Measurements from ENCODE around the gene PCDH19. TPM values are rescaled to one million over a fixed set of nuclear protein-coding genes. Genes with fewer than 3 reads are reported as not detected.

PCDH19 gene
- total RNA-seq, 4 donors from 2014 or later: 5.5 to 8.8 (median 6.0) TPM

DNA sequence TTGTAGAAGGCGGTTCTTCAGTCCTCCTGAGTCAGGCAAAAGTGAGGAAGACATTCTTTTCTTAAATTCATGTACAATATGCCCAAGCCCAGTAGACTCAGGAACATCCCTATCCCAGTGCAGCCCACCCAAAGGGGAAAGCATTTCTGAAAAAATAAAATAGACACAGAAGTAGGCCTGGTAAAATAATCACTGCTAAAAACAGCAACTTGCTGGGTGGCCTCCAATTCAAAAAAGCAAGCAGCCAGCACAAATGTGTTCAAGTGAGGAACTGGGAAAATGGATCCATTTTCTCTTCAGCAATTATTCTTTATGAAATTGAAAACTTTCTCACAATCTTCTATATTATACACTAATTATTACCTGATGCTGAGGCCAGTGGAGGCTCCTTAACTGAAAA, 165.4 kb downstream of the PCDH19 start:
- TF ChIP-seq, protein P1, sequence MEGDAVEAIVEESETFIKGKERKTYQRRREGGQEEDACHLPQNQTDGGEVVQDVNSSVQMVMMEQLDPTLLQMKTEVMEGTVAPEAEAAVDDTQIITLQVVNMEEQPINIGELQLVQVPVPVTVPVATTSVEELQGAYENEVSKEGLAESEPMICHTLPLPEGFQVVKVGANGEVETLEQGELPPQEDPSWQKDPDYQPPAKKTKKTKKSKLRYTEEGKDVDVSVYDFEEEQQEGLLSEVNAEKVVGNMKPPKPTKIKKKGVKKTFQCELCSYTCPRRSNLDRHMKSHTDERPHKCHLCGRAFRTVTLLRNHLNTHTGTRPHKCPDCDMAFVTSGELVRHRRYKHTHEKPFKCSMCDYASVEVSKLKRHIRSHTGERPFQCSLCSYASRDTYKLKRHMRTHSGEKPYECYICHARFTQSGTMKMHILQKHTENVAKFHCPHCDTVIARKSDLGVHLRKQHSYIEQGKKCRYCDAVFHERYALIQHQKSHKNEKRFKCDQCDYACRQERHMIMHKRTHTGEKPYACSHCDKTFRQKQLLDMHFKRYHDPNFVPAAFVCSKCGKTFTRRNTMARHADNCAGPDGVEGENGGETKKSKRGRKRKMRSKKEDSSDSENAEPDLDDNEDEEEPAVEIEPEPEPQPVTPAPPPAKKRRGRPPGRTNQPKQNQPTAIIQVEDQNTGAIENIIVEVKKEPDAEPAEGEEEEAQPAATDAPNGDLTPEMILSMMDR (IDR thresholded peaks at IDR 0.05): no peak
- no peak for TF ChIP-seq EP300 (IDR thresholded peaks at IDR 0.05)
- TF ChIP-seq POLR2A (IDR thresholded peaks at IDR 0.05): no peak
- no peaks in the 10 kb centered on the region for H3K27me3 ChIP-seq
- H3K27ac ChIP-seq: no peak overlapping the region
- 50 to 66% methylated on average over 1 of the region's 1 CpG for WGBS, 2 donors
- H3K9me3 ChIP-seq: no peaks in the 10 kb centered on the region
- no peaks in the 10 kb centered on the region for H3K36me3 ChIP-seq
- H3K4me1 ChIP-seq: no peaks in the 10 kb centered on the region
- no peak overlapping the region for H3K4me3 ChIP-seq
- no peak for DNase-seq (ENCODE audit: low spot score in 2 of 2)

Other genes with a start within 250 kb of the PCDH19 start
- gene TNMD, start 174.7 kb upstream of the PCDH19 start, total RNA-seq: 1 to 10 TPM in 1 of 4 donors, not detected in 3; 1.8 TPM
- gene TSPAN6, start 226.5 kb upstream of the PCDH19 start, total RNA-seq: 10 to 100 TPM; 31.5 to 34.1 (median 32.5) TPM
- gene SRPX2, start 233.9 kb upstream of the PCDH19 start, total RNA-seq: 10 to 100 TPM; 50.0 to 91.2 (median 56.7) TPM

Data from tibial nerve (tissue), 4 donors.